Heart right ventricle (tissue), 16 donors: ENCODE results near the gene ZNF239. TPM values are rescaled to one million over a fixed set of nuclear protein-coding genes. Genes with fewer than 3 reads are reported as not detected.
A peak's percentile ranks its signal among the peaks of the same experiment; 100 is the strongest.

ENCODE experiments used
- ATAC-seq, 8 donors: fragments of 200-7000 bp; cut with Tn5 transposase; one replicate each; pipeline ENCODE4 v1.9.1; 2020; ENCODE audit warnings: mild to moderate bottlenecking in 8 of 8, moderate library complexity in 8 of 8, moderate number of reproducible peaks in 1 of 8
- DNase-seq, 2 donors: peaks; one replicate each; pipeline ENCODE4 v3.0.0-alpha.2; 2020
- H3K27ac ChIP-seq, 10 donors: fragments of 200-600 bp; sonication (generic) in 2 of 10; one replicate each; pipeline versions ENCODE4 v1.5.0 to v1.8.0; 2020 to 2022; ENCODE audit warnings: mild to moderate bottlenecking in 3 of 10
- H3K27me3 ChIP-seq, 7 donors: fragments of 200-600 bp; one replicate each; pipeline ENCODE4 v1.8.0; 2021 to 2022; ENCODE audit warnings: mild to moderate bottlenecking in 2 of 7
- H3K36me3 ChIP-seq, 9 donors: fragments of 200-600 bp; sonication (generic) in 1 of 9; one replicate each; pipeline versions ENCODE4 v1.5.0 to v1.8.0; 2020 to 2022; ENCODE audit warnings: mild to moderate bottlenecking in 2 of 9
- H3K4me1 ChIP-seq, 9 donors: fragments of 200-600 bp; sonication (generic) in 1 of 9; one replicate each; pipeline versions ENCODE4 v1.5.0 to v1.8.0; 2020 to 2022; ENCODE audit warnings: mild to moderate bottlenecking in 4 of 9
- H3K4me3 ChIP-seq, 10 donors: fragments of 200-600 bp; sonication (generic) in 2 of 10; one replicate each; pipeline versions ENCODE4 v1.5.0 to v1.8.0; 2020 to 2022; ENCODE audit warnings: mild to moderate bottlenecking in 7 of 10, moderate library complexity in 2 of 10
- H3K9me3 ChIP-seq, 11 donors: fragments of 200-600 bp in 10 of 11; sonication (generic) in 2 of 11; one replicate each; pipeline versions ENCODE4 v1.5.0 to v1.8.0; 2013 to 2022; ENCODE audit warnings: mild to moderate bottlenecking in 2 of 11, control low read depth in 1 of 11, moderate library complexity in 1 of 11
- CTCF ChIP-seq, 9 donors: fragments of 200-600 bp; sonication (generic) in 2 of 9; IDR thresholded peaks; one replicate each; pipeline versions ENCODE4 v1.5.0 to v1.8.0; 2021 to 2022; ENCODE audit warnings: antibody characterized with exemption in 9 of 9, mild to moderate bottlenecking in 5 of 9, moderate library complexity in 1 of 9
- WGBS, 2 donors: extraction: QIAGEN DNeasy Blood & Tissue Kit; methylation state at CpG; one replicate each; pipeline ENCODE4 v1.1.7; 2013; ENCODE audit warnings: inconsistent platforms in 1 of 2; 5-methylcytosine and 5-hydroxymethylcytosine counted together
- intact Hi-C, 10 donors: fragments of 100-400 bp; cut with DNase I; formaldehyde crosslinking; loops; one replicate each; pipeline versions ENCODE4 v1.11.1 to v1.14.2; 2022
- polyA plus RNA-seq, 2 donors: library from polyadenylated mRNA; stranded (reverse); fragments of 200-250 nt; gene quantifications; one replicate each; pipeline ENCODE4 v1.2.3, GENCODE V29; 2013
- total RNA-seq, 10 donors: library from RNA; stranded (reverse); fragmentation: NEBNext Ultra II Directional in 3 of 10; extraction: Animal tissue kit (Norgen Biotek cat#: 25700) in 3 of 10; gene quantifications; one replicate each; pipeline versions ENCODE4 v1.2.1 to v1.2.4, GENCODE V29; 2021 to 2023
- donor health status: Arrhythmogenic right ventricular cardiomyopathy.
- donor health status: ischemic (EF 13 %, LVEDD 7.1; RV severe dilation, severe dysfunction).
- donor health status: healthy with polysubstance abuse.
- donor health status: DM: no; HTN: yes; CAD: no.
- donor health status: DM: no; HTN: no; CAD: no.
- donor health status: ischemic (EF 25% LVEDD 6.9; RV normal size, moderate dysfunction).
- donor health status: ischemic (EF 25% LVEDD 5.7; RV mildly dilated, moderate dysfunction).
- donor health status: healthy.
- donor health status: DM: yes; HTN: yes; CAD: no.
- donor health status: Ischemic cardiomyopathy.
- donor health status: ischemic (EF 35%, LVEDD 5.7; RV mildly dilated, moderate dysfunction).
- donor health status: nonischemic (EF 11% LVEDD 7.7; RV severe dilation, severe dysfunction).
- donor health status: DM: yes; HTN: yes; CAD: no.
- donor health status: PGD.
- donor health status: ischemic (EF 29% LVEDD 5.4; RV normal size, mild dysfunction).
- donor health status: nonischemic (EF 23%, LVEDD 6.1; RV moderate dilation, normal function).

ZNF239 gene
- total and polyA plus RNA-seq, 12 donors, result 0.66 to 2.5 (median 1.5) TPM

DNA sequence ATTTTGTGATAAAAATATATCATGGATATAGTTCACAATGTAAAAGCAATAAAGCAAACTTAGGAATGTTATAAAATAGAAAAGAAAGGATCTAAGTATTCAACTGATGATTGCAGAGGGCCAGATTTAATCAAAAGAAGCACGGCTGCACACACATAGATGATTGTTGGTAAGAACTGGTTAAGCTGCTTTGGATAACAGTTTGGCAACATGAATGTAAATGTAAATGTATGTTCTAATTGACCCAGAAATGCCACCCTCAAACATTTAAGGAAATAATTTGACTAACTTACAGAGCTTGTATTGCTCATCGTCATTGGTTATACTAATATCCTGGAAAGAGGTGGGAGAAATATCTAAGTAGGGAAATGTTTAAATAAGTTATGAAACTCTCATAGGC, 45.0 kb upstream of the ZNF239 start:
- no peak overlapping the region for H3K27ac ChIP-seq
- WGBS, 2 donors, result 92 to 96% methylated on average over 2 of the region's 2 CpGs
- H3K9me3 ChIP-seq, result peaks cover 0 to 77% (median 15%) of the 10 kb centered on the region in 11 donors
- TF ChIP-seq CTCF (IDR thresholded peaks at IDR 0.05), result no peak
- H3K4me3 ChIP-seq, result no peak overlapping the region
- H3K4me1 ChIP-seq, result peaks cover 0 to 6% (median 0%) of the 10 kb centered on the region in 9 donors
- intact Hi-C loops, result no loop called here
- peaks cover 0 to 35% (median 14%) of the 10 kb centered on the region in 9 donors for H3K36me3 ChIP-seq
- no peak for ATAC-seq
- no peaks in the 10 kb centered on the region for H3K27me3 ChIP-seq
- no peak for DNase-seq

- H3K27me3 ChIP-seq, result no peaks in the 10 kb centered on the region
- intact Hi-C loops, result no loop called here
- 90 to 95% methylated on average over 6 of the region's 6 CpGs for WGBS, 2 donors
- DNase-seq, result no peak
- no peak overlapping the region for H3K27ac ChIP-seq
- TF ChIP-seq CTCF (IDR thresholded peaks at IDR 0.05), result no peak
- peaks cover 0 to 79% (median 15%) of the 10 kb centered on the region in 11 donors for H3K9me3 ChIP-seq
- H3K4me1 ChIP-seq, result peaks cover 0 to 1% (median 0%) of the 10 kb centered on the region in 9 donors
- ATAC-seq, result no peak
- no peak overlapping the region for H3K4me3 ChIP-seq
- peaks cover 0 to 49% (median 22%) of the 10 kb centered on the region in 9 donors for H3K36me3 ChIP-seq
Measured at GRCh38 chr10:43616697-43617370, 42.4 kb upstream of the ZNF239 start.

DNA sequence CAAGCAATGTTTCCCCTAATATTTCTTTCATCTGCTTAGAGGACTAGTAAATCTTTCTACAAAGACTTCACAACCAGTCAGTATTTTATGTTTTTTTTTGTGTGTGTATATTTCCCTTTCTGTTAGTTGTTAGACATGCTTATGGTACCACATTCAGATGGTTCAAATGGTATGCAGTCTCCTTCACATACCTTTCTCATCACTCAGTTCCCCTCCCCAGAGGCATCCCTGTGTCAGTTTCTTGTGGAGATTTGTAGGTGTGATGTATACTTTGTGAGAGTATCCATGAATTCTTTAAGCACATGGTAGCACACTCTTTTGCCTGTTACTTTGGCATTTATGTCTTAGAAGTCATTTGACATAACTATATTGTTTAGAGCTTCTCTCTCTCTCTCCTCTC, 36.2 kb upstream of the ZNF239 start:
- ATAC-seq (no peak), DNase-seq (no peak)
- TF ChIP-seq CTCF (IDR thresholded peaks at IDR 0.05), result no peak
- Histone ChIP-seq H3K9me3 (peaks cover 0 to 21% (median 0%) of the 10 kb centered on the region in 11 donors), H3K27me3 (no peaks in the 10 kb centered on the region), H3K4me1 (peaks cover 0 to 16% (median 8%) of the 10 kb centered on the region in 9 donors), H3K4me3 (no peak overlapping the region), H3K36me3 (peaks cover 0 to 50% (median 5%) of the 10 kb centered on the region in 9 donors), H3K27ac (no peak overlapping the region)
- intact Hi-C loops, result no loop called here

GRCh38 chr10:43607199-43607573, 32.8 kb upstream of the ZNF239 start:
- Histone ChIP-seq H3K4me1 (peaks cover 0 to 16% (median 8%) of the 10 kb centered on the region in 9 donors), H3K27me3 (no peaks in the 10 kb centered on the region), H3K36me3 (peaks cover 0 to 24% (median 0%) of the 10 kb centered on the region in 9 donors), H3K27ac (peak overlapping the region in 1 of 10 donors; percentile 72), H3K9me3 (peaks cover 0 to 3% (median 0%) of the 10 kb centered on the region in 11 donors), H3K4me3 (peak overlapping the region in 7 of 10 donors; percentile 83 to 98 (median 93))
- ATAC-seq, result no peak
- intact Hi-C loops, result no loop called here
- TF ChIP-seq CTCF (IDR thresholded peaks at IDR 0.05), result no peak
- DNase-seq, result no peak
- 82 to 83% methylated on average over 10 of the region's 10 CpGs for WGBS, 2 donors
